A673 (cell line): ENCODE results near the gene CYB5A. TPM values are rescaled to one million over a fixed set of nuclear protein-coding genes. Genes with fewer than 3 reads are reported as not detected.
A peak's percentile ranks its signal among the peaks of the same experiment; 100 is the strongest.

ENCODE experiments used
- BruUV-seq: library from RNA; stranded (reverse); fragments of 400-500 nt; replicated peaks from 2 replicates; lab custom pipeline; 2021; lab: Mats Ljungman, UMichigan
- CTCF ChIA-PET: fragments of 300-600 bp; sonication (Branson Sonifier 250); formaldehyde crosslinking; loops from one replicate; lab custom pipeline; 2022; ENCODE audit warnings: antibody characterized with exemption; lab: Charles Lee
- POLR2A ChIA-PET: fragments of 300-600 bp; sonication (Branson Sonifier 250); formaldehyde crosslinking; loops from one replicate; lab custom pipeline; 2022; ENCODE audit warnings: antibody characterized with exemption; ENCODE audit not compliant: low non-redundant PET; lab: Charles Lee
- DNase-seq: peaks from one replicate; pipeline ENCODE4 v3.0.0-alpha.2; 2015; ENCODE audit warnings: low spot score
- H3K27ac ChIP-seq: fragments of 200-600 bp; sonication (generic); 2 replicates; pipeline ENCODE4 v1.5.1; 2016; ENCODE audit warnings: mixed run types, low read depth, mild to moderate bottlenecking, mixed read lengths, antibody characterized with exemption, low read length; ENCODE audit not compliant: poor library complexity, severe bottlenecking
- H3K27me3 ChIP-seq: fragments of 200-600 bp; sonication (generic); replicated peaks from 2 replicates; pipeline ENCODE4 v1.6.1; 2017; ENCODE audit warnings: mixed run types, low read depth, mild to moderate bottlenecking, mixed read lengths, antibody characterized with exemption, low read length; ENCODE audit not compliant: insufficient read depth, poor library complexity
- H3K36me3 ChIP-seq: fragments of 200-600 bp; sonication (generic); 2 replicates; pipeline ENCODE4 v1.6.1; 2016; ENCODE audit warnings: mixed run types, mild to moderate bottlenecking, mixed read lengths, antibody characterized with exemption, low read length; ENCODE audit not compliant: insufficient read depth, poor library complexity, severe bottlenecking
- H3K4me1 ChIP-seq: fragments of 200-600 bp; sonication (generic); 2 replicates; pipeline ENCODE4 v1.6.1; 2017; ENCODE audit warnings: mixed run types, mild to moderate bottlenecking, mixed read lengths, antibody characterized with exemption, low read length; ENCODE audit not compliant: insufficient read depth, poor library complexity, severe bottlenecking
- H3K4me3 ChIP-seq: fragments of 200-600 bp; sonication (generic); 2 replicates; pipeline ENCODE4 v1.5.1; 2016; ENCODE audit warnings: low read depth, mixed run types, mild to moderate bottlenecking, mixed read lengths, low read length; ENCODE audit not compliant: poor library complexity, severe bottlenecking
- H3K9me3 ChIP-seq: fragments of 200-600 bp; sonication (generic); 2 replicates; pipeline ENCODE4 v1.6.1; 2016; ENCODE audit warnings: mixed run types, low read depth, mild to moderate bottlenecking, mixed read lengths, antibody characterized with exemption, low read length; ENCODE audit not compliant: poor library complexity, severe bottlenecking
- CTCF ChIP-seq: fragments of 300-800, 200-600 bp; sonication (generic); conservative IDR thresholded peaks from 2 replicates; pipeline ENCODE4 v1.5.1; 2017; ENCODE audit warnings: low read depth, mild to moderate bottlenecking, antibody characterized with exemption, low read length, moderate library complexity, mixed read lengths
- EZH2 ChIP-seq: fragments of 200-600 bp; sonication (generic); IDR thresholded peaks from 2 replicates; pipeline ENCODE4 v1.6.1; 2017; ENCODE audit warnings: borderline replicate concordance, low read depth, mild to moderate bottlenecking, mixed read lengths, antibody characterized with exemption, low read length; ENCODE audit not compliant: poor library complexity, severe bottlenecking
- intact Hi-C: fragments of 100-400 bp; cut with micrococcal nuclease; formaldehyde crosslinking; loops from one replicate; pipeline ENCODE4 v1.10.0; 2022; ENCODE audit not compliant: unreplicated experiment
- total RNA-seq: library from RNA; stranded (reverse); gene quantifications from 2 replicates; pipeline ENCODE4 v1.2.3, GENCODE V29; 2021

CYB5A gene
- total RNA-seq, 1 experiment from 2014 or later = 38.7 TPM

- POLR2A ChIA-PET = no interaction called here
- Histone ChIP-seq H3K9me3 (no peaks in the 10 kb centered on the region), H3K4me3 (peak overlapping the region; percentile 71), H3K4me1 (no peaks in the 10 kb centered on the region), H3K27ac (peak overlapping the region; percentile 35), H3K36me3 (no peaks in the 10 kb centered on the region), H3K27me3 (no peaks in the 10 kb centered on the region)
- DNase-seq = no peak
- intact Hi-C loops = no loop called here
- no TSS peak for BruUV-seq
- CTCF ChIA-PET = no interaction called here
- TF ChIP-seq EZH2 (no peak), CTCF (no peak)
Measured at GRCh38 chr18:74291472-74291770, 342 bp downstream of the CYB5A start.

- H3K9me3 ChIP-seq = no peaks in the 10 kb centered on the region
- TF ChIP-seq EZH2 (no peak), CTCF (no peak)
- ChIA-PET POLR2A (no interaction called here), CTCF (no interaction called here)
- intact Hi-C loops = no loop called here
- no peaks in the 10 kb centered on the region for H3K27me3 ChIP-seq
- H3K4me1 ChIP-seq = no peaks in the 10 kb centered on the region
- H3K27ac ChIP-seq = no peak overlapping the region
- BruUV-seq = no TSS peak
- H3K4me3 ChIP-seq = peak overlapping the region; percentile 71
- H3K36me3 ChIP-seq = no peaks in the 10 kb centered on the region
- DNase-seq = no peak
Measured at GRCh38 chr18:74290794-74291471, 830 bp downstream of the CYB5A start.

- Histone ChIP-seq H3K36me3 (no peaks in the 10 kb centered on the region), H3K4me3 (no peak overlapping the region), H3K27me3 (no peaks in the 10 kb centered on the region), H3K9me3 (no peaks in the 10 kb centered on the region), H3K4me1 (no peaks in the 10 kb centered on the region), H3K27ac (no peak overlapping the region)
- intact Hi-C loops = no loop called here
- no peak for DNase-seq
- TF ChIP-seq EZH2 = no peak
- TF ChIP-seq CTCF = no peak
- BruUV-seq = no TSS peak
- ChIA-PET POLR2A (no interaction called here), CTCF (no interaction called here)
Measured at GRCh38 chr18:74290021-74290420, 1.7 kb downstream of the CYB5A start.
